Measurements from ENCODE around the gene LUZP1.

GRCh38 chr1:23187637-23188036, 19.0 kb upstream of the LUZP1 start:
- TF ChIP-seq CTCF (IDR thresholded peaks at IDR 0.05 in 8 of 11, conservative IDR thresholded peaks at IDR 0.05 in 3 of 11): no peak
- no peak for TF ChIP-seq POLR2AphosphoS5 (IDR thresholded peaks at IDR 0.05)
- no peak for TF ChIP-seq POLR2A (IDR thresholded peaks at IDR 0.05)
